Right atrium auricular region (tissue), 2 donors: ENCODE data around the gene B4GALT3. TPM values are rescaled to one million over a fixed set of nuclear protein-coding genes. Genes with fewer than 3 reads are reported as not detected.

Experiments
- DNase-seq: peaks from one replicate; pipeline ENCODE4 v3.0.0-alpha.2; 2019; ENCODE audit warnings: low spot score
- H3K27ac ChIP-seq, 2 donors: fragments of 200-600 bp; sonication (generic); 1 replicate in 1 of 2; 2 replicates in 1 of 2; pipeline ENCODE4 v1.5.1; 2016 to 2019
- H3K27me3 ChIP-seq, 2 donors: fragments of 200-600 bp; sonication (generic); one replicate each; pipeline versions ENCODE4 v1.5.1 to v1.6.0; 2017 to 2019
- H3K36me3 ChIP-seq: fragments of 200-600 bp; sonication (generic); one replicate; pipeline ENCODE4 v1.5.1; 2016
- H3K4me1 ChIP-seq, 2 donors: fragments of 200-600 bp; sonication (generic); one replicate each; pipeline versions ENCODE4 v1.5.1 to v1.6.0; 2017 to 2019
- H3K4me3 ChIP-seq, 2 donors: fragments of 200-600 bp; sonication (generic); 1 replicate in 1 of 2; 2 replicates in 1 of 2; pipeline ENCODE4 v1.5.1; 2017 to 2019; ENCODE audit warnings: mild to moderate bottlenecking in 1 of 2, moderate library complexity in 1 of 2
- H3K9me3 ChIP-seq, 2 donors: fragments of 200-600 bp; sonication (generic); one replicate each; pipeline ENCODE4 v1.5.1; 2019
- total RNA-seq, 2 donors: library from RNA; depleted of rRNA; stranded (reverse); fragments of >200 nt; gene quantifications; one replicate each; pipeline ENCODE4 v1.1.0, GENCODE V29; 2016
- TF ChIP-seq, protein P1 (sequence below), 2 donors: fragments of 200-600 bp; sonication (generic); IDR thresholded peaks; one replicate each; pipeline ENCODE4 v1.5.1; 2019; ENCODE audit warnings: antibody characterized with exemption in 2 of 2

The B4GALT3 gene
- total RNA-seq, 2 donors from 2014 or later = 24.3 to 32.7 TPM

GRCh38 chr1:161160671-161161145 lies 16.6 kb downstream of the B4GALT3 start:
- Histone ChIP-seq H3K4me1 (peaks cover 0 to 40% of the 10 kb centered on the region in 2 donors), H3K27me3 (no peaks in the 10 kb centered on the region), H3K27ac (peak overlapping the region in 1 of 2 donors; percentile 96), H3K4me3 (no peak overlapping the region), H3K9me3 (no peaks in the 10 kb centered on the region), H3K36me3 (peaks cover 29% of the 10 kb centered on the region)
- DNase-seq = no peak
- TF ChIP-seq, protein P1, sequence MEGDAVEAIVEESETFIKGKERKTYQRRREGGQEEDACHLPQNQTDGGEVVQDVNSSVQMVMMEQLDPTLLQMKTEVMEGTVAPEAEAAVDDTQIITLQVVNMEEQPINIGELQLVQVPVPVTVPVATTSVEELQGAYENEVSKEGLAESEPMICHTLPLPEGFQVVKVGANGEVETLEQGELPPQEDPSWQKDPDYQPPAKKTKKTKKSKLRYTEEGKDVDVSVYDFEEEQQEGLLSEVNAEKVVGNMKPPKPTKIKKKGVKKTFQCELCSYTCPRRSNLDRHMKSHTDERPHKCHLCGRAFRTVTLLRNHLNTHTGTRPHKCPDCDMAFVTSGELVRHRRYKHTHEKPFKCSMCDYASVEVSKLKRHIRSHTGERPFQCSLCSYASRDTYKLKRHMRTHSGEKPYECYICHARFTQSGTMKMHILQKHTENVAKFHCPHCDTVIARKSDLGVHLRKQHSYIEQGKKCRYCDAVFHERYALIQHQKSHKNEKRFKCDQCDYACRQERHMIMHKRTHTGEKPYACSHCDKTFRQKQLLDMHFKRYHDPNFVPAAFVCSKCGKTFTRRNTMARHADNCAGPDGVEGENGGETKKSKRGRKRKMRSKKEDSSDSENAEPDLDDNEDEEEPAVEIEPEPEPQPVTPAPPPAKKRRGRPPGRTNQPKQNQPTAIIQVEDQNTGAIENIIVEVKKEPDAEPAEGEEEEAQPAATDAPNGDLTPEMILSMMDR (IDR thresholded peaks at IDR 0.05) = no peak

DNA sequence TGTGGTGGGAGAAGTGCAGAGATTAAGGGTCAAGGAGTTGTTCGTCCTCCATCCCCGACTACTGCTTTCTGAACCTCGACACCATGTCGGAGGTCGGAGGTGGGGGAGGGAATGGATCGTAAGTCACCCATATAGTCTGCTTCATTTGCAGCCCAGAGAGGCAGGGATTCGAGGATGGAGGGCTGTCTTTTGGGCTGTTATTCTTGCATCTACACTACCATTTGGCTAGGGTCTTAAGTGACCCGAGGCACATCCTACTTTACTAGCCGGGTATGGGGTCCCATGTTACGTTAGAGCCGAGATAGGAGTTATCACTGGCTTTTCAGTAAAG lies 17.4 kb downstream of the B4GALT3 start:
- Histone ChIP-seq H3K27me3 (no peaks in the 10 kb centered on the region), H3K36me3 (peaks cover 29% of the 10 kb centered on the region), H3K4me3 (peak overlapping the region; percentile 93 to 99), H3K4me1 (peaks cover 0 to 38% of the 10 kb centered on the region in 2 donors), H3K9me3 (no peaks in the 10 kb centered on the region), H3K27ac (peak overlapping the region; percentile 89 to 96)
- no peak for DNase-seq
- TF ChIP-seq, protein P1 (IDR thresholded peaks at IDR 0.05) = no peak

GRCh38 chr1:161159087-161159912 lies 18.0 kb downstream of the B4GALT3 start, which contains the start of gene USP21:
Gene USP21, plus strand, starts transcription at chr1:161159500. Its CDS starts 1,141 bp downstream, at chr1:161160641.
- TF ChIP-seq, protein P1 (IDR thresholded peaks at IDR 0.05) = peak in 1 of 2 donors; percentile 32
- H3K36me3 ChIP-seq = peaks cover 23% of the 10 kb centered on the region
- no peaks in the 10 kb centered on the region for H3K9me3 ChIP-seq
- H3K27me3 ChIP-seq = no peaks in the 10 kb centered on the region
- peak within 1 kb of the TSS; percentile 89 to 96 for H3K27ac ChIP-seq
- peak within 1 kb of the TSS; percentile 93 to 99 for H3K4me3 ChIP-seq
- DNase-seq = peak; percentile 93
- H3K4me1 ChIP-seq = peaks cover 0 to 41% of the 10 kb centered on the region in 2 donors

DNA sequence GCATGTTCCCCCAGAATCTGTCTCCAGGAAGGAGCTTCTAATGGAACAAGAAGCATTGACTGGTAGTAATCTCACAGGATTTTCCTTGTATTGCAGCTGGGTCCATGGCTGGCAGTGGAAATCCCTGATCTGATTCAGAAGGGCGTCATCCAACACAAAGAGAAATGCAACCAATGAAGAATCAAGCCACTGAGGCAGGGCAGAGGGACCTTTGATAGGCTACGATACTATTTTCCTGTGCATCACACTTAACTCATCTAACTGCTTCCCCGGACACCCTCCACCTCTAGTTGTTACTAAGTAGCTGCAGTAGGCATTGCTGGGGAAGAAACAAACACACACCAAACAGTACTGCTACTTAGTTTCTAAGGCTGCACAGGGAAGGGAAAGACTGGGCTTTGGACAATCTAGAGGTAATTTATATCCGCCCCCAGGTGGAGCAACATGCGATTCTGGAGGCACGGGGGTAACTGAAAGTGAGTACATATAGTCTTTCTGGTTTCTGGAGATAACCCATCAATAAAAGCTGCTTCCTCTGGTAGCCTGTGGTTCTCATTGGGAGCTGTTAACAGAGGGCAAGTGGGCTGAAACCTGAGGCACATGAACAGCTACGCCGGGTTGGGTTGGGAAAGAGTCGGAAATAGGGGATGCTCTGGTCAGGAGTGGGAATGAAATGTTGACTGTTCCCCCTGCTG lies 18.8 kb downstream of the B4GALT3 start:
- no peak for DNase-seq
- TF ChIP-seq, protein P1 (IDR thresholded peaks at IDR 0.05) = no peak
- H3K27me3 ChIP-seq = no peaks in the 10 kb centered on the region
- H3K27ac ChIP-seq = peak overlapping the region; percentile 89 to 96
- H3K4me1 ChIP-seq = peaks cover 0 to 42% of the 10 kb centered on the region in 2 donors
- H3K4me3 ChIP-seq = peak overlapping the region in 1 of 2 donors; percentile 99
- no peaks in the 10 kb centered on the region for H3K9me3 ChIP-seq
- peaks cover 16% of the 10 kb centered on the region for H3K36me3 ChIP-seq

DNA sequence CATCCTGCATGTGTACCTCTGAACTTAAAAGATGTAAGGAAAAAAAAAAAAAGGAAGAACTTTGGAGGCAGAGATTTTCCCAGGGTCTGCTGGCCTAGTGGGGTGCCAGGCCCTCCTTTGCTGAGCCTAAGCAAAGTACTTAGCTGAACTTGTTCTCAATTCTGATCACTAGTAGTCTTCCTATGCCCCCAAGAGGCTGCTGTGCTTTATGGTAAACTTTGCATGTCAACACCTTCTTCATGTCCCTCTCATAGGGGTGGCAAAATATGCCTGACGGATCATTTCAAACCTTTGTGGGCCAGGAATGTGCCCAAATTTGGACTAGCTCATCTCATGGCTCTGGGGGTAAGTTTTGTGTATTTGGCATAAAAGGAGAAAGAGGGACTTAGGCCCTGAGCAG lies 19.4 kb downstream of the B4GALT3 start:
- no peak overlapping the region for H3K4me3 ChIP-seq
- TF ChIP-seq, protein P1 (IDR thresholded peaks at IDR 0.05) = no peak
- no peaks in the 10 kb centered on the region for H3K27me3 ChIP-seq
- H3K36me3 ChIP-seq = peaks cover 13% of the 10 kb centered on the region
- H3K9me3 ChIP-seq = no peaks in the 10 kb centered on the region
- DNase-seq = no peak
- peaks cover 0 to 42% of the 10 kb centered on the region in 2 donors for H3K4me1 ChIP-seq
- no peak overlapping the region for H3K27ac ChIP-seq
